Liver (tissue), 3 donors: ENCODE results near the gene CHMP5.

Source experiments
- ATF3 ChIP-seq: IDR thresholded peaks from 2 replicates; pipeline ENCODE4 v1.6.1; 2016; ENCODE audit warnings: antibody characterized with exemption
- CTCF ChIP-seq: fragments of 150-350 bp; IDR thresholded peaks from 2 replicates; pipeline ENCODE4 v1.5.1; 2017; ENCODE audit warnings: improper control_type of control experiment, low read depth, low read length; ENCODE audit not compliant: missing input control
- MAX ChIP-seq: IDR thresholded peaks from 2 replicates; pipeline ENCODE4 v1.6.1; 2016; ENCODE audit warnings: antibody characterized with exemption
- RAD21 ChIP-seq, 2 donors: IDR thresholded peaks; 2 replicates each; pipeline ENCODE4 v1.6.1; 2016; ENCODE audit warnings: antibody characterized with exemption in 2 of 2, mild to moderate bottlenecking in 2 of 2
- TAF1 ChIP-seq: conservative IDR thresholded peaks from 2 replicates; pipeline ENCODE4 v1.6.1; 2016; ENCODE audit warnings: antibody characterized with exemption, mild to moderate bottlenecking
- donor health status: healthy.
- donor health status: healthy.

- no peak for TF ChIP-seq CTCF
- TF ChIP-seq RAD21 (IDR thresholded peaks at IDR 0.05) = no peak
- TF ChIP-seq TAF1 = no peak
- TF ChIP-seq ATF3 = no peak
- no peak for TF ChIP-seq MAX
Observed at GRCh38 chr9:33289936-33290246, 25.0 kb downstream of the CHMP5 start.
